SH-SY5Y (cell line): Measurements from ENCODE around the gene CADM2.

Experiments used
- GATA2 ChIP-seq: IDR thresholded peaks from 2 replicates; pipeline ENCODE4 v1.6.1; 2011; ENCODE audit warnings: mild to moderate bottlenecking, low read depth, low read length
- GATA3 ChIP-seq: IDR thresholded peaks from 2 replicates; pipeline ENCODE4 v1.6.1; 2011; ENCODE audit warnings: low read depth, mild to moderate bottlenecking, low read length, moderate library complexity

The CADM2 gene

DNA sequence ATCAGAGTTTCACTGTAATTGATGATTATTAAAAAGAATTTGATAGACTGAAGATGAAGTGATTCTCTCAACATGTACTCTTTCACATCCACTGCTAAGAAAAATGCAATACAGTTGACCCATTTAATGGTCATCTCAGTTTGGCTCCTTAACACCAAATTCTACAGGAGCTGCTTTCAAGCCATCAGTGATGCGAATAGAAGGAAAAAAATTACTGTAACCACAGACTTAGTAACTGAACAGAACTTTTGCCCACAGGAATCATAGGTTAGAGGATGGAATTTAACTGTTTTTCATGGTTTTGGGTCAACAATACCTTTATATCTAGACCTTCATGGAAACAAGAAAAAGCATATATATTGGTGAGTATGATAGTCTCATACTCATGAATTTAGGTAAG lies 633.5 kb downstream of the CADM2 start:
- no peak for TF ChIP-seq GATA2
- no peak for TF ChIP-seq GATA3

DNA sequence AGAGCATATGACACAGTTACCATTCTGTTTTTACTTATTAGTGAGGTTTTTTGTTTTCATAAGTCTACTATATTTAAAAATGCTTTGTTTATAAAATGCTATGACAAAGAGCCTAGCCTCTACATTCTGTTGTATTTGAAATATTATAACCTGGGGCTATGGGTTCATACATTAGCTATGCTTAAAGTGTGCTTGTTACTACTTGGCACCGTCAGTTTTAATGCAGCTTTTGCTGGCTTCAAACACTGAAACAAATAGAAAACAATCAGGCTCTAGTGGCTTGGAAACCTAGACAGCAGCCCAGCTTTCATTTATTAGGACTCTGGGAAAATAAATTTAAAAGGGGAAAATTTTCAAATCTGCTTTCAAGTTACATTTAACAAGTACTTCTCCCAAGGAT lies 635.9 kb downstream of the CADM2 start:
- TF ChIP-seq GATA2 (no peak), GATA3 (no peak)

DNA sequence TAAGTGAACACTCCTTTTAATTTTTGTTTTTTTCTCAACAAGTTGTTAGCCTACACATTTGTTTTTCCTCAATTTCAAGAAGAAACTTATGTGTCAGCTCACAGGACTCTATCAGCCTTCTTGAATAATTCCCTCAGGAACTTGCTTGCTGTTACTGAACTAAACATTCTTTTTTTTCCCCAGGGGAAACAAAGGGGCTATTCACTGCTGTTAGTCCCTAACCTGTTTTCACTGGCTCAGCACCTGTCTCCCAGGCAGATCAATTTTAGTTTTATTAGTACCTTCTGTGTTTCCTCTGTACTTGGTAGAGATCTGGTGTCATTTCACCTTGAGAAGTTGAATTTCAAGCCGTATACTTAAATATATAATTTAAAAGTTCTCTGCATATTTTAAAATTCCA lies 644.6 kb downstream of the CADM2 start:
- TF ChIP-seq GATA3 (no peak), GATA2 (no peak)

DNA sequence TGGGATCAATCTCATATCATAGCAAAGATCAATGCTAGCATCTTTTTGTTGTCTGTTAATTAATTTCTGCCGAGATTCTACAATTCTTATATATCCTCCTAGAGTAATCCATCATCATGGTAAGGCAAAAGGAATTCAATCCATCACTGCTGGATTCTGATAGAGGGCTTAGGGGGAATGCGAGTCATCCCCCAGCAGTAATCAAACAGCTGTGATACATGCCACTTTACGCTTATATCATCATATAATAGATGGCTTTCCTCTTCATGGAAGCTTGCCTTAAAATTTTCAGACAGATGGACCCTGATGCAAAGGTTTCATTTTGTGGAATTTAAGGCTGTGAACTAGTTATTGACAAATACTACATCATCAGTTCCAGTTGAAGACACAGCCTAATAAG lies 645.9 kb downstream of the CADM2 start:
- TF ChIP-seq GATA3 = no peak
- TF ChIP-seq GATA2 = no peak

DNA sequence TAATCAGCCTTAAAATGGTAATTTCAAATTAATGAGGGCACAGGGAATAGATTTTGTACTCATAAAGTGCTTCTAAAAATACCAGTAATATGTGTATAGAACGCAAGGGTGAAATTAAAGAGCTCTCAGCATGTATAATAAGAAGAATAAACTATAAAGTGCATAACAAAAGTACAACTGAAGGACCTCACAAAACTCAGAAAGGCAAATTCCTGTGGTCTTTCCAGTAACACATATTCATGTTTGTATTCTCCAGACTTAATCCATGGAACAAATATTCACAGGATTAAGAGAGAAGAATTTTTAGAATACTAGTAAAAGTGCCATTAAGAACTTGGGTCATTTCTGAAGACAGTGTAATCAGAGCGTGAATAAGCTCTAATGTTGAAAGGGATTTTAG lies 646.3 kb downstream of the CADM2 start:
- TF ChIP-seq GATA2 (no peak), GATA3 (no peak)

DNA sequence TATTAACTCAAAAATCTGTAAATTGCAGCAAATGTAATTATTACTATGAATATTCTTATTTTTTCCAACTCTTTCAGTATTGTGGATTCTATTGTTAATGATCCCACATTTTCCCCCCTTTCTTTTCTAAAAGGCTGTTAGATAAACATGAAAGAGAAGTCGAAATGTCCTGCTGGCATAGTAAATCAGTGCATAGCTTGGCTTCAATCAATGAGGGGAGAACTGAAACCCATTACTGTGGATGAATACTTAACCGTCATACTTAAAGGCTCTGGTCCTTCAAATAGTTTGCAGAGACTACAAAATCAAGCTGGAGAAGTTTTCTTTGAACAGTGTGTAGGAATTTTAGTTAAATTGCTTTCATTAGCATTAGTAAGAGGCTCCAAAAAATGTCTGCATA lies 667.9 kb downstream of the CADM2 start:
- no peak for TF ChIP-seq GATA2
- TF ChIP-seq GATA3 = no peak

DNA sequence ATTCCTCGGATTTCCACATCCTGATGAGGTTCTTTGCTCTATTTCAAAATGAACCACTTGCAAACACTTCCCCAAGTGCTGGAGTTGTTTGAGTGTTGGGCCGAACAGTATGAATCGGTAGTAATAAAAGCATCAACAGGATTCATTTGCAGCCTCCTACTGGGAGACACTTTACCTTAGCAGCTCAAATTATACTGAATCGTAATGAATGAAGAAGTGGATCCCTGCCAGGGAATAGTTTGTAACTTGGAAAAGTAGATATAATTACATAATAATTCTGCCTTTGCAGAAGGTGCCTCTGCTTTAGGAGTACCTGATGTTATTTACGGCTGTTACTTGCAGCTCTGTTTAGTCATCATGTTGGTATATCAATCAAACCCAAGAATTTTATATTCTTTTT lies 669.1 kb downstream of the CADM2 start:
- no peak for TF ChIP-seq GATA2
- no peak for TF ChIP-seq GATA3

DNA sequence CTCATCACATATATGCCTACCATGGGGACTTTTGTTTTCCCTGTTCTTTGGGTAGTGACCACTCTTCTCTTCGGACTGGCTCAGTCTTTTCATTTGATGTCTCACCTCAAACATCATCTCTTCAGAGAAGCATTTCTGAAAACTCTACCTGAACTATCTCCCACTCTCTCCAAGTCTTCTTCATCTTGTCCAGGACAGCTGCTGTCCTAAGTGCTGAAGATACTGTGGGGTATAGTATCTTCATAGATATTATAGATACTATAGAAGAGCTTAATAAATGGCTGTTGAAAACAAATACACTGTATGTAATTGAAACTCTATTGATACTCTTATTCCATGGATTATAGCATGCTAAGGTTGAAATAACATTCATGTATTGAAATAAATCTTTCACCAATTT lies 672.3 kb downstream of the CADM2 start:
- TF ChIP-seq GATA3 (no peak), GATA2 (no peak)

DNA sequence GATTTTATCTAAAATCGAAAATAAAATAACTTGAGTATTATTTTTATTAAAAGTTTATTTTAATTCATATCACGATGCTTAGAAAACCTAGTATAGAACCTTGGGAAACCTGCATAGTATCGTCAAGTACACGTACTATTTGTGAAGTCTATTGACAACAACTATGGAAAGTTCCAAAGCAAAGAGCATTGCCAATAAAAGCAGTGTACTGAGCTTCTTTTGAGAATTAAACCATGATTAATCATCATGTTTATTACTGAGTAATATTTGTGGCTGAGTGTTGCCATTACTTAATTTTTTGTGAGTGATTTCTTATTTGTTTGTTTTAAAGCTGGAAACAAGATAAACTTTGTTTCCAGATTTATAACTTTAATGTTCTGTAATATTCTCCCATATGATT lies 674.1 kb downstream of the CADM2 start:
- TF ChIP-seq GATA3 = no peak
- TF ChIP-seq GATA2 = no peak

DNA sequence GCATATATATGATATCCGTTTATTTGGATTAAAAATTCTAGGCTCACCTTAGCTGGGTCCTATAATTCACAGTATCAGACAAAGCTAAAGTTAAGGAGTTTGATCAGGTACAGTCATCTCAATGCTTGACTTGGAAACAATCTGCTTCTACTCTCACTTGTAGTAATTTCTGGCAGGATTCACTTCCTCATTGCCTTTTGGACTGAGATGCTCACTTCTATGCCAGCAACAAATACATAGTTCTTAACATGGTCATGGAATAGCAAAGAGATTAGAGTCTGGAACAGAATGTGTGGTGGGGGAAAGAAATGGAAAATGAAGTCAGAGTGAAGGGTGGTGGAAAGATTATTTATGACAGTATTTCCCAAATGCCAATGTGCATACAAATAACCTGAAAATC lies 693.6 kb downstream of the CADM2 start:
- no peak for TF ChIP-seq GATA3
- TF ChIP-seq GATA2 = no peak

DNA sequence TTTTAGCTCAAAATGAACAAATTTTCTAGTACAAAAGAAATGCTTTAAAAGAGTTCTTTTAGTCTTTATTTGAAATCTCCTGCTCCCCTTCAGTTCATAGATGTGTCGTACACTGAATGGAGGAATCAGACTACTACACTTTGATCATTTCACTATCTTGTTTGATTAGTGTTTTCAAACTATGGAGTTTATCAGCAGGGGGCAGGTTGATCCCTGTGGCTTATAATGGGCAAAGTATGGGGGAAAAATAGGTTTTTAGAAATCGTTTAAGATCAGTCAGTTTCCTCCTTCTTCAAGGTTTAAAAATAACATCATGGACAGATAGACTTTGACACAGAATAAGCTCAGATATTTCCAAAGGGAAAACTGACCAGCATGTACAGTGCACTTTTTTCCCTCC lies 701.7 kb downstream of the CADM2 start:
- no peak for TF ChIP-seq GATA2
- TF ChIP-seq GATA3 = no peak

DNA sequence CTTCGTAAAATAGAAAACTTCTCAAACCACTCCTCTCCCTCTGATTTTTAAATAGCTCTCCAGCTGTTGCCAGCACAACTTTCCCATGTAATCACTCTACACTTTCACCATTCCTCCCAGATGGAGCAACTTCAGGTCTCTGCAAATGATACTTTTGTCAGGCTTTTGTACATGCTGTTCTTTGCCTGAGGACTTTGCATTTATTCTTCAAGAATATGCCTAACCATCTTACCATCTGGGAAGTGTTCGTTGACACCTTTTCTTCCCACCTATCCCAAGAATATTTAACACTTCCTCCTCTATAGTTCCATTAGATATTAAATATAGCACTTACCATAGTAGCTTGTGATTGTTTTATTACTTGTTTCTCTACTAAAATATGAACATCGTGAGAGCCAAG lies 703.7 kb downstream of the CADM2 start:
- no peak for TF ChIP-seq GATA3
- no peak for TF ChIP-seq GATA2

DNA sequence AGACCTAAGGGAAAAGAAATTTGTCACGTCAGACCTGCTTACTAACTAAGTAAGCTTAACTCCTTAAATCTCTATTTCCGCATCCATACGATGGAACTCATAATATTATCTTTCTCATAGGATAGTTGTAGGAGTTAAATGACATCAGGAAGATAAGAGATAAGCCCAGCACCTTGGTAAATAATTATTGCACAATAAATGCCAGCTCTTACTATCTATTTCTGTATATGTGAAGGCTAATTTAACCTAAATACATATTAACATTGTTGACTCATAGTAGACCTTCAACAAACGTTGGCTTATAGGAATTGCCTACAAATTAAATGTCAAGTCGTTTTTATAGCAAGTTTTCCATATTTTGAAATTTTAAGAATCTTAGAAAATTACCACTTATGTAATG lies 709.0 kb downstream of the CADM2 start:
- TF ChIP-seq GATA3 (no peak), GATA2 (no peak)

DNA sequence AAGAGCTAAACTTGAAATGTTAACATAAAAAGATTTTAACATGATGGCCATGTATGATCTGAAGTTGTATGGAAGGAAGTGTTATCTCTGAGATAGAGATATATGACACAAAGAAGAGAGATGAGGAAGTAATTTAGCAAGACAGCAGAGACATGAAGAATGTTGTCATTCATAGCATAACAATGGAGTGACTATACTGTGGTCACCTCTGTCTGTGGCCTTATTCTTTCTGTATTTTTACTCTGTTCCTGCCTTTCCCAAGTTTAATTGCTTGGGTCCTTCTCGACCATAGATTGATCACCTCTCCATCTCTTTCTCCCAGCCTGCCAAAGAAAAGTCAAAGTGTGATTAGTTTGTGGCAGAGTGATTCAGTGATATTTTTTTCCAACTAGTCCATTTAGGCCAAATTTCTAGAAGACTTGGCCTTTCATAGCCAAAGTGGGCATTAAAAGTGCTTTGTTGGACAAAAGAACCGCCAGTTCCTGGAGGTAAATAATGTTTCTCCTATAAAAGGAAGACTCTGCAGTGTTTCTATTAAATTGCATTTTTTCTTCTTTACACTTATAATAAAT lies 711.9 kb downstream of the CADM2 start:
- no peak for TF ChIP-seq GATA2
- TF ChIP-seq GATA3 = no peak

DNA sequence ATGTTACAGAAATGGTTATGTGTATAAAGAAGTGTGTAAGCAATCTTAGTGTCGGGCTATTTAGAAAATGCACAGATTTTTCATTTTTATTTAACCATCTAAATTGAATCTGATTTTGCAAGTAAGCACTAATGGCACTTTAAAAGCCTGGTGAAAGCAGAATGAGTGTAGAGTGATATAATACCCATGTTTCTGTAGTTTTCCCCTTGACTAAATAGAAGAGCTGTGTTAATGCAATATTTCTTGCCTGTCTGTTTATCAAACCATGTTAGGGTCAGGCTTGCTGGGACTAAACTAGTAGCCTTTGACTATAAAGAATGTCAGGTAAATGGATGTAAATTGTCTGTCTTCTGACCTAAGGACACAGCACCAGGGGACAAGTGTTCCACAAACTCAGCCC lies 714.0 kb downstream of the CADM2 start:
- TF ChIP-seq GATA2 = no peak
- no peak for TF ChIP-seq GATA3

DNA sequence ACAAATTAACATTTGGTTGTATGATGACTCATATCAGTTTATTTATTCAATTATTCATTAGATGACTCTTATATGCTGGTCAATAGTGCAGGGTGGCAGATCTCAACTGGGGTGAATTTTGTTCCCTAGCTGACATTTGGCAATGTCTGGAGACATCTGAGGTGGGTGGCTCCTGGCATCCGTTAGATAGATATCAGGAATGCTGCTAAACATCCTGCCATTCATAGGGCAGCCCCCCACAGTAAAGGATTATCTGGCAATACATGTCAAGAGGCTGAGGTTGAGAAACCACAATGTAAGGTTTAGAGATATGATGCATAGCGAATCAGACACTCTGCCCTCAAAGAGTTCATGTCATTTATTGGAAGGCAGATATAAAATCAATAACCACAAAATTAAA lies 719.9 kb downstream of the CADM2 start:
- TF ChIP-seq GATA3 (no peak), GATA2 (no peak)

DNA sequence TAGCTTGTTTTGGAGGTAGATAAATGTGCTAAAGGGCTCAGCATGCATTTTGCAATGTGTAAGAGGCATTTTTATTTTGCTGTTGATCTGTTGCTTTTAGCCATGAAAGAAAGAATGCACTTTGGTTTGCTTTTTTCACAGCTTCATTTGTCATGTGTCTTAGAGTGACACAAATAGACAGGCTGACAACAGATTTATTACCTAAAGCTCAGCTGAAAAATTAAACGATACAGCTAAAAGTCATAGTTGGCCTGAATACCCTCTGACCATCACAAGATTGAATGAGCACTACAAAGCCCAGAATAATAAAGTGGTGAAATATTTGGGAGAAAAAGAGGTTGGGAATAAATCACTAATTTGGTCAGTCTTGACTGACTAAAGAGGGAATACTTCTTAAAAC lies 723.1 kb downstream of the CADM2 start:
- no peak for TF ChIP-seq GATA2

DNA sequence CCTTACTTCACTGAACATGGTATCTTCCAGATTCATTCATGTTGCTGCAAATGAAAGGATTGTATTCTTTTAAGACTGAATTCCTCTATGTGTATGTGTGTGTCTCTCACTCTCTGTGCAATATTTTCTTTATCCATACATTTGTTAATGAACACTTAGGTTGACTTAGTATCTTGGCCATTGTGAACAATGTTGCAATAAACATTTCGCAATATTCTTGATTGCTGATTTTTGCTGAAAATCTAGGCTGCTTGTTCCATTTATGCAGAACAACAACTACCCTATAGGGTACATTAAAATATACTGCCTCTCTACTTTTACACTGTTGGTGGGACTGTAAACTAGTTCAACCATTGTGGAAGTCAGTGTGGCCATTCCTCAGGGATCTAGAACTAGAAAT lies 732.4 kb downstream of the CADM2 start:
- no peak for TF ChIP-seq GATA3
- TF ChIP-seq GATA2 = no peak

DNA sequence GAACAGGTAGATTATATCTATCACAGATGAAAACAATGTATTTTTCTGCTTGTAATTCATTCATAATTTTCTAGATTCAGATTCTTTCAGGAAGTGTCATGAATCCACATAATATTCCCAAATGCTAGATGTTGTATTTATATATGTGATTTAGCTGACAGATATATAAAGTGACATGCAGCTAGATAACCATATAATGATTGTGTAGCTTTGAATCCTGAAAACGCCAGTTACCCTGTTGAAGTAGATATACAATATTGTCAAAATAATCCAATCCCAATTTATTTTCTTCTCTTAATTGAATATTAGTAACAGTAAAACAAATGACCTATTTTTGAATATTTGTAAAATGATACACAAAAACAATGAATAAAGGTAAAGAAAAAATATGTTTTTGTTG lies 738.4 kb downstream of the CADM2 start:
- TF ChIP-seq GATA2 (no peak), GATA3 (no peak)
